GM13977 (cell line): ENCODE results near the gene SLC43A2.

Experiments used
- DNase-seq: peaks from one replicate; pipeline ENCODE4 v3.0.0; 2012; ENCODE audit warnings: low spot score
- in situ Hi-C: fragments of 300-500 bp; cut with MboI; formaldehyde crosslinking; loops from one replicate; pipeline ENCODE4 v1.12.0; 2022; ENCODE audit warnings: low sequenced_read_pairs, low pct_unique_long_range_greater_than_20kb, mixed read lengths, inconsistent platforms; ENCODE audit not compliant: unreplicated experiment
- TF ChIP-seq, protein P1 (sequence below): IDR thresholded peaks from 2 replicates; pipeline ENCODE4 v1.5.1; 2012; ENCODE audit warnings: mild to moderate bottlenecking, control low read depth; ENCODE audit not compliant: insufficient read depth; ENCODE audit errors: extremely low read depth, missing control alignments

Gene SLC43A2

DNA sequence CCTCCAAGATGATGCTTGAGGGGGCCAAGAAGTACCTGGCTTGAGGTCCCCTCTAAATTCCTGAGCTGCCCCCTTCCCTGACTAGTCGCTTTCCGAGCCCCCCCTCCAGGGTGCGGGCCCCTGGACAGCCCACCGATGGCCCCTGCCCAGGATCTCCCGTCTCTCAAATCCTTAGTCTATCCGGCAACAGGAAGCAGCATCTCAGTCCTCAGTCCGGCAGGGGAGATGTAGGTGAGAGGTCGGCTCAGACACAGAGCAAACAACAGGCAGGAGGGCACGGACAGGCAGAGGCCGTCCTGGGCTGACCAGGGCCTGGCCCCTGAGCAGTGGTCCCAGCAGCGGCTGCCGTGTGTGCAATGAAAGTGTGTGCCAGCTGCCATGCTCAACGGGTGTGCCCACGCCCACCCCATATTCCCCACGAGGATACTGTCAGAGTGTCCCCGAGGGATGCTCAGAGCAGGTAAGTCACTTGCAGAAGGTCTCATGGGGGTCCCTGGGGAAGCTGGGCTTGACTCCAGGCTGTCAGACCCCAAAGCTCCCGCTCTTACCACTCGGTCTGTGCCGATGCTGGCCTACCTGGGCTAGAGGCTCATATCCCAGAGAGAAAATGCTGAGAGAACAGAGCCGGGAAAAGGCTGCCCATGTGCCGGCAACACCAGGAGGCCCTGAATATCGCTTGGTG, 7.2 kb downstream of the SLC43A2 start:
- in situ Hi-C loops, result no loop called here
- DNase-seq, result no peak
- TF ChIP-seq, protein P1, sequence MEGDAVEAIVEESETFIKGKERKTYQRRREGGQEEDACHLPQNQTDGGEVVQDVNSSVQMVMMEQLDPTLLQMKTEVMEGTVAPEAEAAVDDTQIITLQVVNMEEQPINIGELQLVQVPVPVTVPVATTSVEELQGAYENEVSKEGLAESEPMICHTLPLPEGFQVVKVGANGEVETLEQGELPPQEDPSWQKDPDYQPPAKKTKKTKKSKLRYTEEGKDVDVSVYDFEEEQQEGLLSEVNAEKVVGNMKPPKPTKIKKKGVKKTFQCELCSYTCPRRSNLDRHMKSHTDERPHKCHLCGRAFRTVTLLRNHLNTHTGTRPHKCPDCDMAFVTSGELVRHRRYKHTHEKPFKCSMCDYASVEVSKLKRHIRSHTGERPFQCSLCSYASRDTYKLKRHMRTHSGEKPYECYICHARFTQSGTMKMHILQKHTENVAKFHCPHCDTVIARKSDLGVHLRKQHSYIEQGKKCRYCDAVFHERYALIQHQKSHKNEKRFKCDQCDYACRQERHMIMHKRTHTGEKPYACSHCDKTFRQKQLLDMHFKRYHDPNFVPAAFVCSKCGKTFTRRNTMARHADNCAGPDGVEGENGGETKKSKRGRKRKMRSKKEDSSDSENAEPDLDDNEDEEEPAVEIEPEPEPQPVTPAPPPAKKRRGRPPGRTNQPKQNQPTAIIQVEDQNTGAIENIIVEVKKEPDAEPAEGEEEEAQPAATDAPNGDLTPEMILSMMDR, result no peak

DNA sequence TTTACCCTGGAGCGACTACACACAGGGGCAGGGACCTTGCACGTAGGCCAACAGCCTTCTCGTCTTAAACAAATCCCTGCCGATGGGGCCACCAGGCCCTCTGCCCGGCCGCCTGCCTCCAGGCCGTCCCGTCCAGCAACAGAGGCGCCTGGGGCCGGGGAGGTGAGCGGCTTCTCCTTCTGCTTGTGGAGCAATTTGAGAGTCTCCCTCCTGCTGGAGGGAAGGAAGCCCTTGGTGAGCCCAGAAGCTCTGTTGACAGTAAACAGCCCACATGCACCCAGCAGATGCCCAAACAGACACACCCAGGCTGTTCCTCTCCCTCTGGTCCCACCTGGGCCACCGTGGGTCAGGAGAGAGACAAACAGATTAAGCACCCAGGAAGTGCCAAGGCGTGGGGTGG, 8.1 kb downstream of the SLC43A2 start:
- DNase-seq, result no peak
- TF ChIP-seq, protein P1, result no peak
- in situ Hi-C loops, result no loop called here

DNA sequence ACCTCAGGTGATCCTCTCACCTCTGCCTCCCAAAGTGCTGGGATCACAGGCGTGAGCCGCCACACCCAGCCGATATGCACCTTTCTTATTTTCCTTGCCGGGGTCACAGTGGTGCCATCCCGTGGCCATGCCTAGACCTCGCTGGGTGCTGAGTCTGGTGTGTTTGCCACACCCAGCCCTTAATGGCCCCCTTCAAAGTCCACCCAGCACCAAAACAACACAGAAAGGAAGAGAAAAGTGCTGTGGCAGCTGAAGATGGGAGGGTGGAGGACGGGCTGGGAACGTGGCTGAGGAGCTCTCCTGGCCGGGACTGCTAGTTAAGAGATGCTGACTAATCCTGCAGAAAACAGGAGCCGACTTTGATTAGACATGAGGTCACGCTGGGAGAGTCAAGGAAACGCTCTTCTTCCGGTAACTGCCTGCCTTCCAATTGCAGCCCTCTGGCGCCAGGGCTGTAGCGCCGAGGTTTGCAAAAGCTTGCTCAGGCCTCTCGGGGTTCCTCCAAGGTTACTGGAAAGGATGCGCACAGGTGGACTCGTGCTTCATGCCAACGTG, 10.9 kb downstream of the SLC43A2 start:
- in situ Hi-C loops, result no loop called here
- no peak for DNase-seq
- TF ChIP-seq, protein P1, result no peak

DNA sequence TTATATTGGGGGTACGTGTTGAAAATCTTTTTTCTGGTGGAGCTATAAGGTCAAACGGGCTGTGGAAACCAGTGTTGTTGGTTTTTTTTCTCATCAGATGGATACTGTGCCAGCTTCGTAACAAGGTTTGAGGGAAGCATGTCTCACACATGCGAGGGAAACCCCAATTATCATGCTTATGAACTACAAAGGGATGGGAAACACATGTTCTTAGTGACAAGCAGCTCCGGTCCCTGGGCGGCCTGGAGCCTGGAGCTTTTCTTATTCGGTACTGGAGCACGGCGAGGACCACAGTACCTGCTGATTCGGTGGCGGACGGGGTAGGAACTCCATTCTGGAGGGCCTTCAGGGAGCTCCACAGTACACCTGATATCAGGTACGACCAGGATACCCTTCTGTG, 12.5 kb downstream of the SLC43A2 start:
- in situ Hi-C loops, result no loop called here
- no peak for DNase-seq
- TF ChIP-seq, protein P1, result no peak

DNA sequence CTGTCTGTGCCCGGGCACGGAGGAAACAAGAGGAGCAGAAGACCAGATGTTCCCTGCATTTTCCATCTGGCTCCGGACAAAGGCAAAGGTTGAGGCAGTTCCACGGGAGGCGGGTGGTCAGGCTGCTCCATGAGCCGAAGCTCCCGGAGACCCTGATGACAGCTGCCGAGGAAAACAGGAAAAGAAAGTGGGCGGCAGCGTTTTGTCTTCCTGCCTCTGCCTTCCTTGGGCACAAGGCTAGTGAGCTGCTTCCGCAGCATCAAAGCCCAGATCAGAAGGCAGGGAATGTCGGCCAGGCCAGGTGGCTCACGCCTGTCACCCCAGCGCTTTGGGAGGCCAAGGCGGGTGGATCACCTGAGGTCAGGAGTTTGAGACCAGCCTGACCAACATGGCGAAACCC, 16.2 kb downstream of the SLC43A2 start:
- TF ChIP-seq, protein P1, result no peak
- in situ Hi-C loops, result no loop called here

DNA sequence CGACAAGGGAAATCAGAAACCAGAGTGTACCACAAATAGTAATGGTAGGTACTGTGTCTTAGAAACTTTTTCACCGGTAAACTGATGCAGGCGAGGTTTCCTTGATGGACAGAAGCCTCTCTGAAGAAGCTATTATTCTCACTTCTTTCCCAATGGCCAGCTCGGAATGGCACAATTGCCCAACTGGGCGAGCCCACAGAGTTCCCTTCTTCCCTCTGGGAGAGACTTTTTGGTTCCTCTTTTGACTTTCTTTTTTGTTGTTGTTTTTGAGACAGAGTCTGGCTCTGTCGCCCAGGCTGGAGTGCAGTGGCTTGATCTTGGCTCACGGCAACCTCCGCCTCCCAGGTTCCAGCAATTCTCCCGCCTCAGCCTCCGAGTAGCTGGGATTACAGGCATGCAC, 16.9 kb downstream of the SLC43A2 start:
- in situ Hi-C loops, result no loop called here
- TF ChIP-seq, protein P1, result no peak
- DNase-seq, result no peak

More for the DNA sequence above, 16.2 kb downstream of the SLC43A2 start:
- no peak for DNase-seq
